NCI-H2171 (cell line): ENCODE measurements around the gene COPS9.
A peak's percentile ranks its signal among the peaks of the same experiment; 100 is the strongest.

Experiments
- DNase-seq: peaks from one replicate; lab custom pipeline; 2025; lab: John Stamatoyannopoulos, UW

COPS9 gene

GRCh38 chr2:240134466-240134865, 1.6 kb downstream of the COPS9 start:
- no peak for DNase-seq

- no peak for DNase-seq
Measured at GRCh38 chr2:240133401-240133800, 2.7 kb downstream of the COPS9 start.

GRCh38 chr2:240132651-240132980, 3.5 kb downstream of the COPS9 start:
- no peak for DNase-seq

- DNase-seq = no peak
Measured at GRCh38 chr2:240131941-240132650, 4.0 kb downstream of the COPS9 start.

- no peak for DNase-seq
Measured at GRCh38 chr2:240131296-240131695, 4.8 kb downstream of the COPS9 start.

- DNase-seq = no peak
Measured at GRCh38 chr2:240130393-240131195, 5.5 kb downstream of the COPS9 start.

GRCh38 chr2:240129731-240130392, 6.2 kb downstream of the COPS9 start:
- no peak for DNase-seq

GRCh38 chr2:240129311-240129710, 6.8 kb downstream of the COPS9 start:
- DNase-seq = no peak

GRCh38 chr2:240128608-240129145, 7.4 kb downstream of the COPS9 start:
- no peak for DNase-seq

- DNase-seq = no peak
Measured at GRCh38 chr2:240127911-240128607, 8.0 kb downstream of the COPS9 start.

GRCh38 chr2:240127191-240127750, 8.8 kb downstream of the COPS9 start:
- no peak for DNase-seq

GRCh38 chr2:240126731-240127130, 9.4 kb downstream of the COPS9 start:
- DNase-seq = no peak

- DNase-seq = no peak
Measured at GRCh38 chr2:240125742-240126141, 10.4 kb downstream of the COPS9 start.

GRCh38 chr2:240124651-240125030, 11.5 kb downstream of the COPS9 start:
- DNase-seq = no peak

GRCh38 chr2:240123821-240124650, 12.1 kb downstream of the COPS9 start:
- DNase-seq = no peak

GRCh38 chr2:240121675-240122074, 14.4 kb downstream of the COPS9 start:
- DNase-seq = no peak

- DNase-seq = no peak
Measured at GRCh38 chr2:240121190-240121589, 14.9 kb downstream of the COPS9 start.

GRCh38 chr2:240114233-240114632, 21.9 kb downstream of the COPS9 start:
- DNase-seq = no peak

- DNase-seq = no peak
Measured at GRCh38 chr2:240112914-240113690, 23.0 kb downstream of the COPS9 start.

- DNase-seq = peak; percentile 89
Measured at GRCh38 chr2:240111253-240111652, 24.9 kb downstream of the COPS9 start.
